GM12878 (cell line): ENCODE measurements around the gene CLUH. TPM values are rescaled to one million over a fixed set of nuclear protein-coding genes. Genes with fewer than 3 reads are reported as not detected.

Experiments used
- ATAC-seq: fragments of 200-7000 bp; cut with Tn5 transposase; 3 replicates; pipeline ENCODE4 v1.9.1; 2020; ENCODE audit warnings: mild to moderate bottlenecking, moderate library complexity
- BruUV-seq: library from RNA; stranded (reverse); fragments of 400-500 nt; replicated peaks from 2 replicates; lab custom pipeline; 2021; lab: Mats Ljungman, UMichigan
- CTCF ChIA-PET: fragments of 300-600 bp; sonication (Branson Sonifier 250); formaldehyde crosslinking; extraction: SDS; loops from one replicate; lab custom pipeline; 2021; ENCODE audit warnings: inconsistent platforms; lab: Yijun Ruan, JAX
- POLR2A ChIA-PET: fragments of 350-600 bp; formaldehyde crosslinking; extraction: SDS; loops from one replicate; lab custom pipeline; 2021; ENCODE audit warnings: inconsistent platforms; lab: Charles Lee
- RAD21 ChIA-PET: fragments of 300-600 bp; sonication (Branson Sonifier 250); formaldehyde crosslinking; loops from one replicate; lab custom pipeline; 2023; ENCODE audit warnings: antibody characterized with exemption; ENCODE audit not compliant: unreplicated experiment; lab: Charles Lee
- SMC1A ChIA-PET: fragments of 300-600 bp; sonication (Branson Sonifier 250); formaldehyde crosslinking; loops from one replicate; lab custom pipeline; 2023; ENCODE audit not compliant: unreplicated experiment, uncharacterized antibody; lab: Charles Lee
- DNase-seq: peaks from one replicate; pipeline ENCODE4 v3.0.0-alpha.2; 2011; ENCODE audit warnings: low read depth, low spot score
- FAIRE-seq: peaks from 3 replicates; lab custom pipeline; 2011; peaks lifted over from hg19 to GRCh38; lab: Jason Lieb, UNC
- H2AFZ ChIP-seq: 2 replicates; pipeline ENCODE4 v1.6.0; 2011; ENCODE audit warnings: low read depth, low read length, control low read depth; ENCODE audit not compliant: control insufficient read depth
- H3K27ac ChIP-seq: 2 replicates; pipeline ENCODE4 v1.5.1; 2011; ENCODE audit warnings: control low read depth; ENCODE audit not compliant: control insufficient read depth, insufficient read depth
- H3K27me3 ChIP-seq, 2 experiments: replicated peaks in 1 of 2; 2 replicates each; pipeline versions ENCODE4 v1.6.0 to v1.6.1; 2011; ENCODE audit warnings: low read length in 1 of 2; ENCODE audit not compliant: control insufficient read depth in 2 of 2, insufficient read depth in 2 of 2
- H3K36me3 ChIP-seq, 2 experiments: 2 replicates each; pipeline ENCODE4 v1.5.1; 2011; ENCODE audit warnings: low read length in 1 of 2; ENCODE audit not compliant: control insufficient read depth in 2 of 2, insufficient read depth in 2 of 2
- H3K4me1 ChIP-seq: 2 replicates; pipeline ENCODE4 v1.6.1; 2011; ENCODE audit warnings: mild to moderate bottlenecking, low read length, moderate library complexity, mixed read lengths; ENCODE audit not compliant: control insufficient read depth, insufficient read depth
- H3K4me2 ChIP-seq: 2 replicates; pipeline ENCODE4 v1.6.0; 2011; ENCODE audit warnings: control low read depth; ENCODE audit not compliant: control insufficient read depth, insufficient read depth
- H3K4me3 ChIP-seq: fragments of 200-600 bp; sonication (generic); 2 replicates; pipeline ENCODE4 v1.5.1; 2016
- H3K79me2 ChIP-seq: 2 replicates; pipeline ENCODE4 v1.6.0; 2011; ENCODE audit warnings: low read length; ENCODE audit not compliant: control insufficient read depth, insufficient read depth
- H3K9ac ChIP-seq: 2 replicates; pipeline ENCODE4 v1.8.0; 2011; ENCODE audit warnings: low read length, control low read depth, mixed read lengths; ENCODE audit not compliant: control insufficient read depth, insufficient read depth
- H3K9me3 ChIP-seq: replicated peaks from 3 replicates; pipeline ENCODE4 v1.5.1; 2011; ENCODE audit warnings: mild to moderate bottlenecking, low read length; ENCODE audit not compliant: control insufficient read depth, insufficient read depth
- H4K20me1 ChIP-seq: 2 replicates; pipeline ENCODE4 v1.6.0; 2011; ENCODE audit not compliant: control insufficient read depth, insufficient read depth
- BCLAF1 ChIP-seq: fragments of 450-650 bp; IDR thresholded peaks from 2 replicates; pipeline ENCODE4 v1.6.1; 2017; ENCODE audit warnings: antibody characterized with exemption, mild to moderate bottlenecking, moderate library complexity
- CBX5 ChIP-seq: sonication (generic); IDR thresholded peaks from 2 replicates; pipeline ENCODE4 v1.6.1; 2016; ENCODE audit warnings: low read depth, moderate library complexity, mild to moderate bottlenecking, inconsistent platforms
- KAT2A ChIP-seq: conservative IDR thresholded peaks from 2 replicates; pipeline ENCODE4 v1.6.1; 2011; ENCODE audit warnings: low read depth, low read length; ENCODE audit not compliant: control insufficient read depth
- KDM1A ChIP-seq: fragments of 200-600 bp; sonication (generic); IDR thresholded peaks from 2 replicates; pipeline ENCODE4 v1.6.1; 2016; ENCODE audit warnings: borderline replicate concordance
- MAX ChIP-seq: IDR thresholded peaks from 2 replicates; pipeline ENCODE4 v1.6.1; 2012; ENCODE audit warnings: low read depth, low read length, improper control_type of control experiment
- SREBF2 ChIP-seq: IDR thresholded peaks from 2 replicates; pipeline ENCODE4 v1.6.1; 2012; ENCODE audit warnings: mild to moderate bottlenecking, low read length
- WGBS: methylation state at CpG from one replicate; pipeline ENCODE4 v1.1.6; 2016; ENCODE audit warnings: low lambda C conversion rate; ENCODE audit not compliant: insufficient replicate concordance, insufficient coverage; ENCODE audit errors: missing lambda C conversion rate; 5-methylcytosine and 5-hydroxymethylcytosine counted together
- in situ Hi-C: fragments of 300-500 bp; cut with MboI; formaldehyde crosslinking; loops from 9 replicates; pipeline ENCODE4 v1.14.3; 2018; ENCODE audit warnings: mixed read lengths
- intact Hi-C: fragments of 100-400 bp; cut with micrococcal nuclease; formaldehyde crosslinking; loops from one replicate; pipeline ENCODE4 v1.14.2; 2022; ENCODE audit not compliant: unreplicated experiment
- polyA plus RNA-seq, 11 experiments: library from polyadenylated mRNA; depleted of rRNA in 4 of 11; unstranded in 6 of 11; stranded (reverse) in 5 of 11; fragments of >200 nt; fragmentation: Nextera tagmentation in 4 of 11; fragmentation: Illumina TruSeq in 1 of 11; extraction: Ambion mirVana in 4 of 11; extraction: Trizol in 1 of 11; gene quantifications; 1 replicate in 1 of 11; 2 replicates in 10 of 11; pipeline versions ENCODE4 v1.2.1 to v1.2.3, GENCODE V29; 2011 to 2016; ENCODE audit warnings: inconsistent platforms in 2 of 11, missing spikeins in 2 of 11, low read depth in 1 of 11
- total RNA-seq, 4 experiments: library from RNA; depleted of rRNA in 3 of 4; stranded (reverse); fragments of >200 nt in 3 of 4; fragmentation: Illumina TruSeq in 1 of 4; extraction: Trizol in 1 of 4; gene quantifications; 2 replicates each; pipeline versions ENCODE4 v1.2.1 to v1.2.3, GENCODE V29; 2013 to 2021

Gene CLUH
- total and polyA plus RNA-seq, 10 of the 15 experiments (the other 5 are each of a cell fraction or from before 2014, with no cell fraction given), result 0.11 to 147 (median 60.2) TPM

GRCh38 chr17:2692781-2693135, 18.8 kb downstream of the CLUH start:
- H3K36me3 ChIP-seq, result peaks cover 0 to 47% of the 10 kb centered on the region in 2 experiments; a peak in 2 of 4 replicates
- TF ChIP-seq CBX5, result no peak
- no peak for TF ChIP-seq SREBF2
- TF ChIP-seq KAT2A, result no peak
- TF ChIP-seq KDM1A, result no peak
- TF ChIP-seq BCLAF1, result no peak
- TF ChIP-seq MAX, result no peak
- TF ChIP-seq, all 136 proteins: peak for 0
- H4K20me1 ChIP-seq, result no peaks in the 10 kb centered on the region
- intact Hi-C loops (no loop called here), in situ Hi-C loops (no loop called here)
- no peak overlapping the region for H3K4me2 ChIP-seq
- FAIRE-seq (no peak), DNase-seq (no peak), ATAC-seq (no peak)
- POLR2A ChIA-PET, result no interaction called here
- H2AFZ ChIP-seq, result no peak overlapping the region
- H3K79me2 ChIP-seq, result no peaks in the 10 kb centered on the region
- H3K9me3 ChIP-seq, result no peaks in the 10 kb centered on the region
- 78% methylated on average over 13 of the region's 14 CpGs for WGBS
- TSS peak; percentile 35 for BruUV-seq
- CTCF ChIA-PET, result no interaction called here
- no peaks in the 10 kb centered on the region for H3K27me3 ChIP-seq
- H3K27ac ChIP-seq, result no peak overlapping the region
- RAD21 ChIA-PET, result no interaction called here
- no peak overlapping the region for H3K4me3 ChIP-seq
- H3K9ac ChIP-seq, result no peak overlapping the region
- H3K4me1 ChIP-seq, result no peaks in the 10 kb centered on the region
- SMC1A ChIA-PET, result no interaction called here
